Stimulated activated naive B cell treated with anti-CD40 and anti-IgM and Interleukin-4, amounts not matched to agents 10 μg/mL and 1 μg/mL and 100 μg/mL, for 72 hours (primary cell): ENCODE measurements around the gene FNDC4.
A peak's percentile ranks its signal among the peaks of the same experiment; 100 is the strongest.
"Not testable (repeated sequence)": the region's sequence is repeated elsewhere in the genome, so short reads cannot be mapped to it uniquely, and the experiment has no call there.

ENCODE experiments used
- ATAC-seq, 2 donors: fragments of 150-1000 bp; cut with Tn5 transposase; replicated peaks; 2 replicates each; pipeline ENCODE4 v1.10.0; 2021; ENCODE audit warnings: moderate library complexity in 1 of 2
- DNase-seq: peaks from one replicate; pipeline ENCODE4 v3.0.0; 2021
- H3K27ac Mint-ChIP-seq: one replicate; pipeline ENCODE4 v1.8.0; 2022; ENCODE audit warnings: mild to moderate bottlenecking, mixed read lengths
- H3K27me3 Mint-ChIP-seq, 2 donors: one replicate each; pipeline ENCODE4 v1.8.0; 2022; ENCODE audit warnings: mixed read lengths in 2 of 2
- H3K36me3 Mint-ChIP-seq, 2 donors: one replicate each; pipeline ENCODE4 v1.8.0; 2022; ENCODE audit warnings: mixed read lengths in 2 of 2, mild to moderate bottlenecking in 1 of 2
- H3K4me1 Mint-ChIP-seq, 2 donors: one replicate each; pipeline ENCODE4 v1.8.0; 2022; ENCODE audit warnings: mixed read lengths in 2 of 2, mild to moderate bottlenecking in 1 of 2
- H3K4me3 Mint-ChIP-seq, 2 donors: one replicate each; pipeline ENCODE4 v1.8.0; 2022; ENCODE audit warnings: mild to moderate bottlenecking in 2 of 2, mixed read lengths in 2 of 2, moderate library complexity in 1 of 2
- H3K9me3 Mint-ChIP-seq, 2 donors: one replicate each; pipeline ENCODE4 v1.8.0; 2022; ENCODE audit warnings: mixed read lengths in 2 of 2, mild to moderate bottlenecking in 1 of 2

FNDC4 gene

GRCh38 chr2:27494944-27495554 lies at the start of gene FNDC4:
Gene FNDC4, minus strand, starts transcription at chr2:27495200. Its CDS starts 521 bp downstream, at chr2:27494679.
- Mint-ChIP-seq H3K9me3 (no peaks in the 10 kb centered on the region), H3K27me3 (peaks cover 52 to 63% of the 10 kb centered on the region in 2 donors), H3K4me3 (peak within 1 kb of the TSS; percentile 86 to 88), H3K27ac (no peak within 1 kb of the TSS), H3K36me3 (peaks cover 0 to 3% of the 10 kb centered on the region in 2 donors), H3K4me1 (peaks cover 7 to 19% of the 10 kb centered on the region in 2 donors)
- no peak for DNase-seq
- peak; percentile 54 to 57 for ATAC-seq

GRCh38 chr2:27544143-27544821 lies 49.3 kb upstream of the FNDC4 start:
- no peaks in the 10 kb centered on the region for H3K36me3 Mint-ChIP-seq
- H3K4me3 Mint-ChIP-seq, result no peak overlapping the region
- ATAC-seq (no peak), DNase-seq (no peak)
- H3K4me1 Mint-ChIP-seq, result no peaks in the 10 kb centered on the region
- H3K9me3 Mint-ChIP-seq, result peaks cover 1 to 4% of the 10 kb centered on the region in 2 donors
- H3K27ac Mint-ChIP-seq, result no peak overlapping the region
- no peaks in the 10 kb centered on the region for H3K27me3 Mint-ChIP-seq

GRCh38 chr2:27539649-27540048 lies 44.6 kb upstream of the FNDC4 start:
- not testable (repeated sequence) for H3K4me1 Mint-ChIP-seq, H3K27ac Mint-ChIP-seq, ATAC-seq, DNase-seq, H3K4me3 Mint-ChIP-seq, H3K36me3 Mint-ChIP-seq, H3K9me3 Mint-ChIP-seq
- H3K27me3 Mint-ChIP-seq, result peaks cover 7 to 15% of the 10 kb centered on the region in 2 donors

GRCh38 chr2:27538839-27539450 lies 43.9 kb upstream of the FNDC4 start:
- peaks cover 10 to 17% of the 10 kb centered on the region in 2 donors for H3K27me3 Mint-ChIP-seq
- H3K4me1 Mint-ChIP-seq, H3K4me3 Mint-ChIP-seq, DNase-seq, H3K36me3 Mint-ChIP-seq, ATAC-seq, H3K9me3 Mint-ChIP-seq, H3K27ac Mint-ChIP-seq: not testable (repeated sequence)

GRCh38 chr2:27537287-27537686 lies 42.3 kb upstream of the FNDC4 start:
- no peaks in the 10 kb centered on the region for H3K4me1 Mint-ChIP-seq
- no peaks in the 10 kb centered on the region for H3K9me3 Mint-ChIP-seq
- no peak overlapping the region for H3K27ac Mint-ChIP-seq
- DNase-seq, result no peak
- H3K27me3 Mint-ChIP-seq, result peaks cover 13 to 19% of the 10 kb centered on the region in 2 donors
- ATAC-seq, result no peak
- peaks cover 0 to 3% of the 10 kb centered on the region in 2 donors for H3K36me3 Mint-ChIP-seq
- H3K4me3 Mint-ChIP-seq, result no peak overlapping the region

- no peak overlapping the region for H3K27ac Mint-ChIP-seq
- no peaks in the 10 kb centered on the region for H3K9me3 Mint-ChIP-seq
- ATAC-seq, result no peak
- H3K36me3 Mint-ChIP-seq, result no peaks in the 10 kb centered on the region
- H3K27me3 Mint-ChIP-seq, result peaks cover 12 to 14% of the 10 kb centered on the region in 2 donors
- no peaks in the 10 kb centered on the region for H3K4me1 Mint-ChIP-seq
- no peak for DNase-seq
- H3K4me3 Mint-ChIP-seq, result no peak overlapping the region
Measured at GRCh38 chr2:27531983-27532382, 37.0 kb upstream of the FNDC4 start.

GRCh38 chr2:27527182-27527581 lies 32.2 kb upstream of the FNDC4 start:
- DNase-seq (no peak), ATAC-seq (no peak)
- Mint-ChIP-seq H3K27me3 (peaks cover 29 to 33% of the 10 kb centered on the region in 2 donors), H3K4me1 (no peaks in the 10 kb centered on the region), H3K9me3 (no peaks in the 10 kb centered on the region), H3K4me3 (no peak overlapping the region), H3K27ac (no peak overlapping the region), H3K36me3 (no peaks in the 10 kb centered on the region)

- Mint-ChIP-seq H3K27me3 (peaks cover 41 to 51% of the 10 kb centered on the region in 2 donors), H3K9me3 (no peaks in the 10 kb centered on the region), H3K36me3 (no peaks in the 10 kb centered on the region), H3K27ac (no peak overlapping the region), H3K4me3 (no peak overlapping the region), H3K4me1 (no peaks in the 10 kb centered on the region)
- ATAC-seq, result no peak
- no peak for DNase-seq
Measured at GRCh38 chr2:27522400-27522945, 27.5 kb upstream of the FNDC4 start.

- Mint-ChIP-seq H3K4me3 (no peak overlapping the region), H3K27me3 (peaks cover 32 to 45% of the 10 kb centered on the region in 2 donors), H3K36me3 (no peaks in the 10 kb centered on the region), H3K9me3 (no peaks in the 10 kb centered on the region), H3K27ac (no peak overlapping the region), H3K4me1 (no peaks in the 10 kb centered on the region)
- ATAC-seq (no peak), DNase-seq (no peak)
Measured at GRCh38 chr2:27520316-27520715, 25.3 kb upstream of the FNDC4 start.

- Mint-ChIP-seq H3K9me3 (no peaks in the 10 kb centered on the region), H3K27ac (no peak overlapping the region), H3K4me1 (no peaks in the 10 kb centered on the region), H3K36me3 (no peaks in the 10 kb centered on the region), H3K4me3 (no peak overlapping the region), H3K27me3 (peaks cover 27 to 45% of the 10 kb centered on the region in 2 donors)
- DNase-seq (no peak), ATAC-seq (no peak)
Measured at GRCh38 chr2:27518782-27519113, 23.7 kb upstream of the FNDC4 start.

- no peaks in the 10 kb centered on the region for H3K4me1 Mint-ChIP-seq
- no peaks in the 10 kb centered on the region for H3K9me3 Mint-ChIP-seq
- H3K4me3 Mint-ChIP-seq, result no peak overlapping the region
- H3K36me3 Mint-ChIP-seq, result no peaks in the 10 kb centered on the region
- ATAC-seq (no peak), DNase-seq (no peak)
- peaks cover 24 to 44% of the 10 kb centered on the region in 2 donors for H3K27me3 Mint-ChIP-seq
- no peak overlapping the region for H3K27ac Mint-ChIP-seq
Measured at GRCh38 chr2:27518113-27518781, 23.2 kb upstream of the FNDC4 start.

GRCh38 chr2:27509326-27509725 lies 14.3 kb upstream of the FNDC4 start:
- Mint-ChIP-seq H3K4me3 (no peak overlapping the region), H3K36me3 (no peaks in the 10 kb centered on the region), H3K4me1 (no peaks in the 10 kb centered on the region), H3K27ac (no peak overlapping the region), H3K27me3 (peaks cover 17% of the 10 kb centered on the region in 2 donors), H3K9me3 (no peaks in the 10 kb centered on the region)
- ATAC-seq, result no peak
- DNase-seq, result no peak

GRCh38 chr2:27507293-27507692 lies 12.3 kb upstream of the FNDC4 start:
- H3K4me3 Mint-ChIP-seq, result no peak overlapping the region
- DNase-seq (no peak), ATAC-seq (no peak)
- peaks cover 17 to 18% of the 10 kb centered on the region in 2 donors for H3K27me3 Mint-ChIP-seq
- H3K9me3 Mint-ChIP-seq, result no peaks in the 10 kb centered on the region
- no peaks in the 10 kb centered on the region for H3K36me3 Mint-ChIP-seq
- H3K27ac Mint-ChIP-seq, result no peak overlapping the region
- no peaks in the 10 kb centered on the region for H3K4me1 Mint-ChIP-seq

GRCh38 chr2:27506587-27506986 lies 11.6 kb upstream of the FNDC4 start:
- H3K27ac Mint-ChIP-seq, result no peak overlapping the region
- H3K4me3 Mint-ChIP-seq, result no peak overlapping the region
- H3K4me1 Mint-ChIP-seq, result no peaks in the 10 kb centered on the region
- DNase-seq, result no peak
- no peaks in the 10 kb centered on the region for H3K9me3 Mint-ChIP-seq
- no peak for ATAC-seq
- H3K36me3 Mint-ChIP-seq, result no peaks in the 10 kb centered on the region
- peaks cover 13 to 18% of the 10 kb centered on the region in 2 donors for H3K27me3 Mint-ChIP-seq
